CD14-positive monocyte (primary cell): ENCODE results near the gene NAV1. TPM values are rescaled to one million over a fixed set of nuclear protein-coding genes. Genes with fewer than 3 reads are reported as not detected.

Experiments used
- DNase-seq, 3 donors: peaks; one replicate each; pipeline ENCODE4 v3.0.0-alpha.2; 2011 to 2022
- H2AFZ ChIP-seq: 2 replicates; pipeline ENCODE4 v1.6.0; 2012; ENCODE audit warnings: mild to moderate bottlenecking, low read depth, low read length, inconsistent platforms; ENCODE audit not compliant: insufficient read depth, poor library complexity, severe bottlenecking
- H3K27ac ChIP-seq, 2 donors: 1 replicate in 1 of 2; 2 replicates in 1 of 2; pipeline ENCODE4 v1.5.1; 2012 to 2013; ENCODE audit warnings: low read length in 2 of 2, control low read depth in 1 of 2, inconsistent platforms in 1 of 2, low read depth in 1 of 2, mild to moderate bottlenecking in 1 of 2
- H3K27me3 ChIP-seq, 2 donors: one replicate each; pipeline versions ENCODE4 v1.6.0 to v1.6.1; 2011 to 2013; ENCODE audit warnings: low read length in 2 of 2; ENCODE audit not compliant: control insufficient read depth in 2 of 2, insufficient read depth in 2 of 2
- H3K36me3 ChIP-seq, 2 donors: replicated peaks in 1 of 2; 1 replicate in 1 of 2; 2 replicates in 1 of 2; pipeline versions ENCODE4 v1.5.1 to v1.6.1; 2012 to 2013; ENCODE audit warnings: low read length in 2 of 2, control low read depth in 1 of 2, inconsistent platforms in 1 of 2, mild to moderate bottlenecking in 1 of 2; ENCODE audit not compliant: insufficient read depth in 2 of 2, control insufficient read depth in 1 of 2
- H3K4me1 ChIP-seq, 2 donors: 1 replicate in 1 of 2; 2 replicates in 1 of 2; pipeline versions ENCODE4 v1.5.1 to v1.6.1; 2012 to 2013; ENCODE audit warnings: low read length in 2 of 2, control low read depth in 1 of 2, inconsistent platforms in 1 of 2, mild to moderate bottlenecking in 1 of 2, moderate library complexity in 1 of 2; ENCODE audit not compliant: insufficient read depth in 2 of 2, control insufficient read depth in 1 of 2
- H3K4me2 ChIP-seq: replicated peaks from 2 replicates; pipeline ENCODE3; 2012; ENCODE audit warnings: low read length, moderate library complexity, mild to moderate bottlenecking; ENCODE audit not compliant: poor library complexity, severe bottlenecking; ENCODE audit errors: extremely low read depth
- H3K4me3 ChIP-seq, 3 experiments: fragments of 200-600 bp in 1 of 3; sonication (generic) in 1 of 3; replicated peaks in 1 of 3; 1 replicate in 2 of 3; 2 replicates in 1 of 3; pipeline ENCODE4 v1.5.1; 2011 to 2013; ENCODE audit warnings: low read length in 3 of 3, mild to moderate bottlenecking in 3 of 3, control low read depth in 2 of 3, low read depth in 2 of 3, inconsistent platforms in 1 of 3, moderate library complexity in 1 of 3
- H3K79me2 ChIP-seq: 2 replicates; pipeline ENCODE4 v1.6.0; 2012; ENCODE audit warnings: mild to moderate bottlenecking, control low read depth, inconsistent platforms, low read length, moderate library complexity; ENCODE audit not compliant: insufficient read depth
- H3K9ac ChIP-seq: 2 replicates; pipeline ENCODE4 v1.6.0; 2017; ENCODE audit warnings: low read length, mild to moderate bottlenecking; ENCODE audit not compliant: insufficient read depth, poor library complexity, severe bottlenecking
- H3K9me3 ChIP-seq, 2 donors: replicated peaks in 1 of 2; 1 replicate in 1 of 2; 2 replicates in 1 of 2; pipeline versions ENCODE4 v1.5.1 to v1.6.1; 2012 to 2013; ENCODE audit warnings: low read length in 2 of 2, control low read depth in 1 of 2; ENCODE audit not compliant: control insufficient read depth in 1 of 2, insufficient read depth in 1 of 2
- H4K20me1 ChIP-seq: 2 replicates; pipeline ENCODE4 v1.6.0; 2012; ENCODE audit warnings: mild to moderate bottlenecking, low read length, control low read depth, moderate library complexity; ENCODE audit not compliant: insufficient read depth
- H3K27ac Mint-ChIP-seq, 7 donors: one replicate each; pipeline ENCODE4 v1.8.0; 2020; ENCODE audit warnings: mild to moderate bottlenecking in 7 of 7, mixed read lengths in 7 of 7, moderate library complexity in 6 of 7, inconsistent platforms in 2 of 7
- H3K27me3 Mint-ChIP-seq, 3 donors: one replicate each; pipeline ENCODE4 v1.8.0; 2021 to 2022; ENCODE audit warnings: low read depth in 3 of 3, mild to moderate bottlenecking in 3 of 3, mixed read lengths in 3 of 3, moderate library complexity in 3 of 3, inconsistent platforms in 1 of 3
- H3K36me3 Mint-ChIP-seq, 2 donors: one replicate each; pipeline ENCODE4 v1.8.0; 2020; ENCODE audit warnings: mixed read lengths in 2 of 2, inconsistent platforms in 1 of 2, mild to moderate bottlenecking in 1 of 2
- H3K4me1 Mint-ChIP-seq: one replicate; pipeline ENCODE4 v1.8.0; 2020; ENCODE audit warnings: mild to moderate bottlenecking, mixed read lengths
- H3K4me3 Mint-ChIP-seq, 2 donors: one replicate each; pipeline ENCODE4 v1.8.0; 2020; ENCODE audit warnings: mild to moderate bottlenecking in 2 of 2, mixed read lengths in 2 of 2, moderate library complexity in 1 of 2
- H3K9me3 Mint-ChIP-seq, 7 donors: one replicate each; pipeline ENCODE4 v1.8.0; 2020 to 2022; ENCODE audit warnings: mixed read lengths in 7 of 7, mild to moderate bottlenecking in 6 of 7, moderate library complexity in 6 of 7, inconsistent platforms in 2 of 7
- CTCF ChIP-seq: fragments of 200-600 bp; IDR thresholded peaks from one replicate; pipeline ENCODE4 v1.8.0; 2022; ENCODE audit warnings: antibody characterized with exemption, mild to moderate bottlenecking
- WGBS: methylation state at CpG from one replicate; pipeline ENCODE4 v1.1.5; 2013; ENCODE audit warnings: missing lambda C conversion rate; ENCODE audit not compliant: insufficient coverage; 5-methylcytosine and 5-hydroxymethylcytosine counted together
- intact Hi-C, 2 donors: fragments of 100-400 bp; cut with micrococcal nuclease; formaldehyde crosslinking; loops; one replicate each; pipeline versions ENCODE4 v1.15.0 to v1.15.1; 2023
- polyA plus RNA-seq, 3 donors: library from polyadenylated mRNA; depleted of rRNA in 1 of 3; unstranded in 2 of 3; stranded (reverse) in 1 of 3; fragments of 300-500 nt in 2 of 3; fragments of >200 nt in 1 of 3; fragmentation: Illumina TruSeq in 2 of 3; gene quantifications; 1 replicate in 2 of 3; 2 replicates in 1 of 3; pipeline ENCODE4 v1.2.3, GENCODE V29; 2012 to 2021

Gene NAV1
- polyA plus RNA-seq, 3 donors = 0.37 to 1.4 (median 0.89) TPM

DNA sequence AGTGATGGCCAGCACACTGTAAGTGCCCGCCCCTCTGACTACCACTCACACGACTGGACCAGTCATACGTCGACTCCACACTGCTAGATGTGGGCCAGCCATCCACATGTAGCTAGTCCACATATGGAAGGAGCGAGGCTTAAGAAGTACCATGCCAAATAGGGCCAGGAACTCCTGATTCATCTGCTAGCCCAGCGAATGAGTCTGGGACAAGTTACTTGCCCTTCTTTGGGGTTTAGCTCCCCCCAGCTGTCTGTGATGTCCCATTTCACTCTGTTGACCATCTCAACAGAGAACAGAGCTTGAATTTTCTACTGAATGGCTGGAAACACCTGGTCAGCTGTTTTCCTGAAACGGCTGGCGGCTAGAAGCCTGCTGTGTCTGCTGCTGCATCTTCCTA, 37.8 kb upstream of the NAV1 start:
- H3K9ac ChIP-seq = no peak overlapping the region
- DNase-seq = no peak

DNA sequence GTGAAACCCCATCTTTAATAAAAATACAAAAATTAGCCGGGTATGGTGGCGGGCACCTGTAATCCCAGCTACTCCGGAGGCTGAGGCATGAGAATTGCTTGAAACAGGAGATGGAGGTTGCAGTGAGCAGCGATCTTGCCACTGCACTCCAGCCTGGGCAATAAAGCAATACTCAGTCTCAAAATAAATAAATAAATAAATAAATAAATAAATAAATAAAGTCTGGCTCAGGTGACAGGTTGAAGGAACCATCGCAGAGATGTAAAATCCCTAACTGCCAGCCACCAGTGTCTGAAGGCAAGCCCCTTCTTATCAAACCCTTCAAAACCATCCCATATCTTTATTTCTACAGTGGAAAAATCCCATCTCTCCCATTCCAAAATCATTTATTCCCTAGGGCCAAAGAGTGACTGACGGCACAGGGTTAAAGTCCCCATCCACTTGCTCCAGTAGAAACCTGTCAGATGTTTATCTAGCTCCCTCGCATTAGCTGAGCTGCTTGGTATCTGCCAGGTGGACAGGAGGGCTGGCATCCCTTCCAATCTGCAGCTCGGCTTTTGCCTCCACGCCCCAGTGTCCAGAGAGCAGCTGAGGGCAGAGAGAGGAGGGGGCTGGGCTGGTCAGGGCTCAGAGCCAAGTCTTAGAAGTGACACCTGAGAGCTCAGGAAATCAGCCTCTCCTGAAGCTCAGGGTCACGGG, 37.0 kb upstream of the NAV1 start:
- H3K9me3 ChIP-seq = no peaks in the 10 kb centered on the region
- Mint-ChIP-seq H3K4me3 (no peak overlapping the region), H3K27ac (no peak overlapping the region), H3K9me3 (no peaks in the 10 kb centered on the region), H3K36me3 (peaks cover 21 to 46% of the 10 kb centered on the region in 2 donors), H3K27me3 (peaks cover 0 to 2% (median 0%) of the 10 kb centered on the region in 3 donors), H3K4me1 (peaks cover 37% of the 10 kb centered on the region)
- intact Hi-C loops = loop anchor here in 1 of 2 donors (2.0 kb wide), 1 partner anchor 13 kb away; no protein-coding TSS in a partner anchor
- H3K79me2 ChIP-seq = peaks cover 88% of the 10 kb centered on the region
- H3K4me2 ChIP-seq = no peak overlapping the region
- no peak for DNase-seq
- no peaks in the 10 kb centered on the region for H3K27me3 ChIP-seq
- no peak for TF ChIP-seq CTCF
- H2AFZ ChIP-seq = no peak overlapping the region
- 98% methylated on average over 6 of the region's 10 CpGs for WGBS
- H3K4me1 ChIP-seq = peaks cover 23 to 24% of the 10 kb centered on the region in 2 donors
- peaks cover 0 to 52% of the 10 kb centered on the region in 2 donors for H3K36me3 ChIP-seq
- no peak overlapping the region for H3K9ac ChIP-seq
- H3K4me3 ChIP-seq = no peak overlapping the region
- H3K27ac ChIP-seq = no peak overlapping the region
- H4K20me1 ChIP-seq = peaks cover 78% of the 10 kb centered on the region

More for the DNA sequence above, 37.8 kb upstream of the NAV1 start:
- Mint-ChIP-seq H3K9me3 (no peaks in the 10 kb centered on the region), H3K27me3 (peaks cover 0 to 2% (median 0%) of the 10 kb centered on the region in 3 donors), H3K4me3 (no peak overlapping the region), H3K27ac (peak overlapping the region in 1 of 7 donors; percentile 33), H3K36me3 (peaks cover 27 to 50% of the 10 kb centered on the region in 2 donors), H3K4me1 (peaks cover 33% of the 10 kb centered on the region)
- no peak for TF ChIP-seq CTCF
- Histone ChIP-seq H3K9me3 (no peaks in the 10 kb centered on the region), H3K27me3 (no peaks in the 10 kb centered on the region), H3K4me2 (no peak overlapping the region), H3K79me2 (peaks cover 89% of the 10 kb centered on the region), H3K4me1 (peaks cover 17 to 19% of the 10 kb centered on the region in 2 donors), H3K36me3 (peaks cover 7 to 59% of the 10 kb centered on the region in 2 donors), H4K20me1 (peaks cover 86% of the 10 kb centered on the region), H3K27ac (no peak overlapping the region), H2AFZ (no peak overlapping the region), H3K4me3 (no peak overlapping the region)
- intact Hi-C loops = no loop called here
- 96% methylated on average over 4 of the region's 8 CpGs for WGBS
